GM21381 (cell line): ENCODE results near the gene ASPSCR1.
"Not testable (repeated sequence)": the region's sequence is repeated elsewhere in the genome, so short reads cannot be mapped to it uniquely, and the experiment has no call there.

Source experiments
- ATAC-seq: cut with Tn5 transposase; IDR thresholded peaks from one replicate; pipeline ENCODE4 v1.9.1; 2021; ENCODE audit warnings: mild to moderate bottlenecking, moderate library complexity; ENCODE audit not compliant: unreplicated experiment

ASPSCR1 gene

DNA sequence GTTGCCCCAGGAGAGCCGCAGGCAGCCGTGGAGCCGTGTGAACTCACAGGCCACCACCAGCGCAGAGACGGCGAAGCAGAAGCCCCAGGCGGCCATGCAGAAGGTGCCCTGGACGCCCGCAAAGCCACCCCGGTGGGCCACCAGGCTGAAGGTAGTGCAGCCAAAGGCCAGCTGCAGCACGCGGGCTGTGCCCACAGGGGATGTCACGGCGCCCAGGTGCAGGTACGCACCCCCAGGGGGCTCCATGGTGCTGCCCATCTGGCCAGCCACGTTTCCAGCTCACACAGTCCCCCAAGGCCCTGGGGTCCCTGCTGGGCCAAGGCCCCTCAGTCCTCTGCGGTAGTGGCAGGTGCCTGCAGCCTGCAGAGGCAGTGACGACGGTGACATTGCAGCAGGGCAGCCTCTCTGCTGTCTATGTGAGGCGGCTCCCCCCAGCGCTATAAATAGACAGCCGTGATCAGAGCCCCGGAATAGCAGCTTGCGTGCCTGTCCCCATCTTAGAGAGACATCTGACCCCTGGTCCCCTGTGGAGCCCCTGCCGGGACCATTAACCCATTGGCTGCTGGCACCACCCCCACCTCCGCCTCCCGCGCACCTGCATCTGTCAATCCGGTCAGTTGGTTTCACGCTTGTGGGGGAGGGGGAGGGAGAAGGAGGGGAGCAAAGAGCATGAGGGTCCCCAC is 35.8 kb upstream of the ASPSCR1 start:
- no peak for ATAC-seq

- ATAC-seq: no peak
Observed at GRCh38 chr17:81942167-81942553, 35.3 kb upstream of the ASPSCR1 start.

DNA sequence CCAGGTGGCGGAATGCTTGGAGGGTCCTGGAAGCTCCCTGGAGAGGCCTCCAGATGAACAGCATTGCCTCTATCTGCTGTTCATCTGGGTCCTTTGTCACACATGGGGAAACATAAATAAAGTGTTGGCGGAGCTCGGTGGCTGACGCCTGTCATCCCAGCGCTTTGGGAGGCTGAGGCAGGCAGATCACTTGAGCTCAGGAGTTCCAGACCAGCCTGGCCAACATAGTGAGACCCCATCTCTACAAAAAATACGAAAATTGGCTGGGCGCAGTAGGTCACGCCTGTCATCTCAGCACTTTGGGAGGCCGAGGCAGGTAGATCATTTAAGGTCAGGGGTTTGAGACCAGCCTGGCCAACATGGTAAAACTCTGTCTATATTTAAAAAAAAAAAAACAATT is 32.6 kb upstream of the ASPSCR1 start:
- no peak for ATAC-seq

GRCh38 chr17:81947189-81947588 is 30.2 kb upstream of the ASPSCR1 start, which contains the start of gene MYADML2:
TSS of gene MYADML2 (minus strand) at chr17:81947233. CDS start at chr17:81941741, 5,492 bp downstream.
- no peak for ATAC-seq

- no peak for ATAC-seq
Observed at GRCh38 chr17:81948635-81949378, 28.6 kb upstream of the ASPSCR1 start.

- no peak for ATAC-seq
Observed at GRCh38 chr17:81950501-81950900, 26.9 kb upstream of the ASPSCR1 start.

DNA sequence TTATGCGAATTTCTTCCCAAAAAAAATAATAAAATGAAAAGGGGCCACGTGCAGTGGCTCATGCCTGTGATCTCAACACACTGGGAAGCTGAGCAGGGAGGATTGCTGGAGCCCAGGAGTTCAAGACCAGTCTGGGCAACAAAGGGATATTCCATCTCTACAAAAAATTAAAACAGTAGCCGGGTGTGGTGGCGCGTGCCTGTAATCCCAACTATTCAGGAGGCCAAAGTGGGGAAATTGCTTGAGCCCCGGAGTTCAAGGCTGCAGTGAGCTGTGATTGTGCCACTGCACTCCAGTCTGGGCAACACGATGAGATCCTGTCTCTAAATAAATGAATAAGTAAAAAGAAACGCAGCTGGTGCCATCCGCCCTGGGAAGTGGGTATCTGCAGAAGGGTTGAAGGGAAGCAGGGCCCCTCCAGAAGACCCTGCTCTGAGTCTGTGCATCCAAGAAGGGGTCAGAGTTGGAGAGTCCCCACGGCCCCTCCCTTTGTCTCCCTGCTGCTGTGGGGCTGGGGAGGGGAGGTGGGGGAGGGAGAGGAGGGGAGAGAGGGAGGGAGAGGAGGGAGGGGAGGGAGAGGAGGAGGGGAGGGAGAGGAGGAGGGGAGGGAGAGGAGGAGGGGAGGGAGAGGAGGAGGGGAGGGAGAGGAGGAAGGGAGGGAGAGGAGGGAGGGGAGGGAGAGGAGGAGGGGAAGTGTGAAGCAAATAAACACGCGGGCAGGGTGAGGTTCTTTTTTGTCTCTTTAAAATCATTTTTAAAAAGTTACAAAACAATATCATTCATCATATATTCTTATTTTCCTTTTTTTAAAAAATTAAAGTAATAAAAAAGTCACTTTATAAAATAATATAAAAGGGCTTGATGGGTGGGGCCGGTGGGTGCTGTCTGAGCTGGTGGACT is 25.4 kb upstream of the ASPSCR1 start:
- ATAC-seq: no peak

GRCh38 chr17:81952792-81953228 is 24.6 kb upstream of the ASPSCR1 start:
- no peak for ATAC-seq

DNA sequence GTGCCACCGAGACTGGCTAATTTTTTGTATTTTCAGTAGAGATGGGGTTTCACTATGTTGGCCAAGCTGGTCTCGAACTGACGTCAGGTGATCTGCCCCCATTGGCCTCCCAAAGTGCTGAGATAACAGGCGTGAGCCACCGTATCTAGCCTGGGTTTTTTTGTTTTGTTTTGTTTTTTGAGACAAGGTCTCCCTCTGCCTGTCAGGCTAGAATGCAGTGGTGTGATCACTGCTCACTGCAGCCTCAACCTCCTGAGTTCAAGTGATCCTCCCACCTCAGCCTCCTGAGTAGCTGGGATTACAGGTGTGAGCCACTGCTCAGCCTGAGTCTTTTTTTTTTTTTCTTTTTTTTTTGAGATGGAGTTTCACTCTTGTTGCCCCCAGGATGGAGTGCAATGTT is 24.0 kb upstream of the ASPSCR1 start:
- ATAC-seq: not testable (repeated sequence)

DNA sequence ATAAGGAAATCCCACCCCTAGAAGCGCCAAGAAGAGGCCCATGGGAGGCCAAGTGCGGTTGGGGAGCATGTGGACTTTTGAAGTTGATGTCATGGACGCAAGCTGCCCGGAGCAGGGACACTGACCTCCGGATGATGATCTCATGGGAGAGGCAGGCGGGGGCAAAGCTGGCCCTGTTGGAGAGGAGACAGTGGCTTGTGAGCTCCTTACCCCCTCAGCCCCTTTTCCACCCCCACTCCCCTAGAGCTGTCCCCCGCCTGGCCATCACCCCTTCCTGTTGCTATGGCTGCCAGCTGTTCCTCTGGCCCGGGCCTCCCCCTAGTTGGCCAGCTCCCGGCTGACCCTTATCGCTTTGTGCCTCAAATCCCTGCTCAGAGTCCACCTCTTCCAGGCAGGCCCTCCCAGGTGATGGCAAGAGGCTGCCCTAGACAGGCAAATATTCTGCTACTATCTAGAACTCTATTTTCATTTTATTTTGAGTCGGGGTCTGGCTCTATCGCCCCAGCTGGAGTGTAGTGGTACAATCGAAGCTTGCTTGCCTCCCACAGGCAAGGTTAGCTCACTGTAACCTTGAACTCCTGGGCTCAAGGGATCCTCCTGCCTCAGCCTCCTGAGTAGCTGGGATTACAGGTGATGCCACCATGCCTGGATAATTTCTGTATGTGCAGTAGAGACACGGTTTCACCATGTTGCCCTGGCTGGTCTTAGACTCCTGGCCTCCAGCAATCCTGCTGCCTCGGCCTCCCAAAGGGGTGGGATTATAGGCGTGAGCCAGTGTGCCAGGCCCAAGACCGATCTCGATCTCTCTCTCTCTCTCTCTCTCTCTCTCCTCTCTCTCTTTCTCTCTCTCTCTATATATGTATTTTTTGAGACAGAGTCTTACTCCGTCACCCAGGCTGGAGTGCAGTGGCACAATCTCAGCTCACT is 23.0 kb upstream of the ASPSCR1 start:
- no peak for ATAC-seq

DNA sequence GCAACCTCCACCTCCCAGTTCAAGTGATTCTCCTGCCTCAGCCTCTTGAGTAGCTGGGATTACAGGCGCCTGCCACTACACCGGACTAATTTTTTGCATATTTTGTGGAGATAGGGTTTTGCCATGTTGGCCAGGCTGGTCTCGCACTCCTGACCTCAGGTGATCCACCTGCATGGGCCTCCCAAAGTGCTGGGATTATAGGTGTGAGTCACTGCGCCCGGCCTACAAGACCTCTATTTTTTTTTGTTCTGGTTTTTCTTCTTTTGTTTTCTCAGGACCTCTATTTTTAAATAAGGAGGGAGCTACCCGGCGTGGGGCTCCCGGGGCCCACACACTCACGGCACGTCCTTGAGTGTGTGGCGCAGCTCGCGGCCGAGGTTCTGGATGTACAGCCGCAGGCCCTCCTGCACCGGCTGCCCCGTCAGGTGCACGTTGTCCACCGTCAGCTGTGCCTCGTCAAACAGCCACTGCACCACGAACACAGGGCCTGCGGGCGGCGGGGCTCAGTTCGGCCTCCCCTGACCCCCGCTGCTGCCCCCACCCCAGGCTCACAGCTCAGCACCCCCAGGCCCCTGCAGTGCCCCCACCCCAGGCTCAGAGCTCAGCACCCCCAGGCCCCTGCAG is 22.3 kb upstream of the ASPSCR1 start:
- no peak for ATAC-seq

- no peak for ATAC-seq
Observed at GRCh38 chr17:81955756-81956544, 21.5 kb upstream of the ASPSCR1 start.

- ATAC-seq: no peak
Observed at GRCh38 chr17:81956607-81957589, 20.5 kb upstream of the ASPSCR1 start.

DNA sequence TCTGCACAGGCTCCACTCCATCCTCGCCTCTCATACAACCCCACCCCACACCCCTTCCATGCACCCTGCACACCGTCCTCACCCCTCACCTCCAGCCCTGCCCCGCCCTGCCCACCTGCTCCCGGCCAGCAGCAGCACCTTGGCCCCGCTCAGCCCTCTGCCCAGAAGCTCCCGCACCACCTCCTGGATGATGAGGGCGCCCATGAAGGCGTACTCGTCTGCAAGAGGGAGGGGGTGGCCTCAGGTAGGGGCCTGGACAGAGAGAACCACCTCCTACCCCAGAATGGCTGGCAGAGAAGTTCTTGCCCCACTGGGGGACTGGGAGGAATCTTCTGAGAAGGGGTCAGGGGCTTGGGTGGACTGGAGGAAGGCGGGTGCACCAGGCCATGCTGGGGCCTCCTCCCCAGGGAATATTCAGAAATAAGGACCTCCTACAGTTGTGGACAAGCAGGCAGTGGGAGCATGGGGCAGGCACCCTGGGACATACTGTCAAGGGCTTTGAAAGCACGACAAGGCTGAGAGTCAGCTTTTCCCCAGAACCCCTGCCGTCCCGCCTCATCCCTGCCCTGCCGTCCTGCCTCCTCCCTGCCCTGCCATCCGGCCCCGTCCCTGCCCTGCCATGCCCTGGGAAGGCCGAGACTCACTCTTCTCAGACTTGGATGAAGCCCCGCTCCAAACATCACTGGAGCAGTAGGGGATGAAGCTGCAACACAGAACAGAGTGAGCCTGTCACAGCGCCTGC is 19.6 kb upstream of the ASPSCR1 start:
- no peak for ATAC-seq

- no peak for ATAC-seq
Observed at GRCh38 chr17:81958633-81959342, 18.6 kb upstream of the ASPSCR1 start.

GRCh38 chr17:81959362-81960129 is 17.9 kb upstream of the ASPSCR1 start:
- peak; percentile 70 for ATAC-seq
